GF-D8 (cell line): ENCODE measurements around the gene ORC4.

Source experiments
- DNase-seq: peaks from one replicate; lab custom pipeline; 2025; lab: John Stamatoyannopoulos, UW

The ORC4 gene

GRCh38 chr2:147927053-147927588 is 93.4 kb downstream of the ORC4 start:
- DNase-seq = no peak

- DNase-seq = no peak
Measured at GRCh38 chr2:147925886-147926285, 94.7 kb downstream of the ORC4 start.

DNA sequence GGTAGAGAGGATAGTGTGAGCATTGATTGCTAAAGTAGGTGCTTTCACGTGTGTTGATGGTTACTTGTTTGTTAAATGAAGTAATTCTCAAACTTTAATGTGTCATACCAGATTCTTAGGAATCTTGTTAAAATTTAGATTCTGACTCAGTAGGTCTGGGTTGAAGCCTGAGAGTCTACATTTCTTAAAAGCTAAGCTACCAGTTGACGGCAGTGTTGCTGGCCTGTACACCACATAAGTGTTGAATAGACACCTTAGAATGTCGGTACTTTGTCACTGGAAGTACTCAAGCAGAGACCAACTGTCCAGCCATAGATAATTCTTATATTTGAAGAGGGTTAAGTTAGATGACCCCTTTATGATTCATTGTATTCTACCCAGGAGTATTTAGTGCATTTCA is 95.9 kb downstream of the ORC4 start:
- no peak for DNase-seq

- DNase-seq = no peak
Measured at GRCh38 chr2:147923846-147924245, 96.7 kb downstream of the ORC4 start.

- DNase-seq = no peak
Measured at GRCh38 chr2:147917161-147917560, 103.4 kb downstream of the ORC4 start.

DNA sequence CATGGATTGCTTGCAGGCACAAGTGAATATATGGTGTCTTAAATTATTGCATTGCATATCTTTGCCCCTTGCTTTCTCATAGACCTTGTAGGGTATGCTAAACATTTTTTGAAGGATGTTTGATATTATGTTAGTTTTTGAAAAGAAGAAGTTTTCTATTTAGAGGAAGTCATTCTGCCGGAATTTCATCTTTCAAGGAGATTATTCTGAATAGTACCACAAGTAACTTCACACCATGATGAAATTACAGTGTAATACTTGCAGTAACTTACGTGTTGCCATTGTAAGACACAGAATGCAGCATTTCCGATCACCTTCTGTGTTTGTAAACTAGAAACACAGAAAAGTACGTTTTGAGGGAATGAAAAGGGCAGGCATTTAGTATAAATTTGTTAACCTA is 103.8 kb downstream of the ORC4 start:
- DNase-seq = no peak

- DNase-seq = no peak
Measured at GRCh38 chr2:147916067-147916466, 104.5 kb downstream of the ORC4 start.

DNA sequence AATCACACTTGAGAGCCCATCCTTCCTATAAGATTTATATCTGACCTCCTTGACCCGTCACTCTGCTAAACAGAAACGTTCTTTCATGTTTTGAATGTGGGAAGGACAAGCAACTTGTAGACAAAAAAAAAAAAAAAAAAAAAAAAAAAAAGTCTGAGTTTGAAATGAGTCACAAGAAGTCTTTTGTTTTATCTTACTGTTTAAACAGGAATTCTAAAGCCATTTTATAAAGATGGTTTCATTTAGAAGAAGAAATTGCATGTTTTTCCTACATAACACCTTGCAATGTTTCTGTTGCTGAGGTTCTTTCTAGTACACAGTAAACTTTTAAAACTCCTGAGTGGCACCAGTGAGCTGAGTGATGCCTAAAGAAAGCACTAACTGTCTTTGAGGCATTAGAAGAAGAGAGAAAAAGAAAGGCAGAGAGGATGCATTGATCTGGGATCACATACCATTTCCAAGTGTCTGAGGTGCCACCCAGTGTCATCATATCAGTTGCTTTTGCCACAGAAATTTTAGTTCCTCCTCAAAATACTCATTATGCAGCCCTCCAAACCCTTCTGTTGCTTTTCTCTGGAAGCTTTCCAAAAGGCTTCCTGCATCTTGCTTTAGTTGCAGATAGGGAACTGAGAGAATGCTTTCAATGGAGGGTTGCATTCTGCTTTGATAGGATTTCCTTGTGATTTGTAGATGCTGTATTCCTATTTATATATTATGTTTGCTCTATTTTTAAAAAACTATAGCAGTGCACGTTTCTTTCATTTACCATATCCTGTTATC is 106.6 kb downstream of the ORC4 start:
- DNase-seq = no peak

DNA sequence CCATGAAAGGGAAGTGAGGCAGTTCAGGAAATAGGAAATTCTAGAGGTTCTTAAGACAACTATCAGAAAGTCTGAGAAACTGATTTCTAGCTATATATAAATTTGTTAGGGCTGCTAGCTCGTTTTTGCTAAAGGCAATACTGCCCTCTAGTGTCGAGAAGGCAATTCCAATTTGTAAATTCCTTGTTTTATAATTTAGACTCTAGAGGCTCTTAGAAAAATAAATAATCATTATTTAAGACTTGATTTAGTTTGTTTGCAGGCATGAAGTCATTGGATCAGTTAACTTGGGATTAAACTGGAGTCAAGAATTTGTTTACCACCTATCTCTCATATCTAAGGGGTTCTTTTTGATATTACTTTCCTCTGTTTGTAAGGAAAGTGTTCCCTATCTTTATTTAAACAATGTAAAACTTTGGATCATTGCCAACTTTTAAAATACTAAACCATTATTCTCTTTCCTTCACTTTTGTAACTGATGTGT is 109.5 kb downstream of the ORC4 start:
- no peak for DNase-seq

DNA sequence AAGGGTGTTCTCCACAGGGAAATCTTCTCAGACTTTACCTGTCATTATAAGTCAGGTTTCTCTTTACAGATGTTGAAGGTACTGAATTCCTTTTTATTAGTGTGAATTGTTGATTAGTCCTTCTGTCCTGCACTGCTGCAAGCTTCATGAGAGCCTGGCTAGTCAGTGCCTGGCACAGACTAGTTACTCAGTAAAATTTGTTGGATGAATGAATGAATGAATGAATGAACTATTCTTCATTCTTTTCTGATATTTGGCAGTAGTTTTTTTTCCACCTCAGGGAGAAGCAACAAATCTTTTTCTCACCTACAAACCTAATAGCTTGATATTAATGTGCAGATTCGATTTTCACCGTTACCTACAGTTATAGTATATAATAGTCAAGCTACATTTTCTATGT is 111.4 kb downstream of the ORC4 start:
- no peak for DNase-seq

- DNase-seq = no peak
Measured at GRCh38 chr2:147904051-147904450, 116.5 kb downstream of the ORC4 start.

GRCh38 chr2:147888680-147889079 is 131.9 kb downstream of the ORC4 start:
- DNase-seq = no peak

DNA sequence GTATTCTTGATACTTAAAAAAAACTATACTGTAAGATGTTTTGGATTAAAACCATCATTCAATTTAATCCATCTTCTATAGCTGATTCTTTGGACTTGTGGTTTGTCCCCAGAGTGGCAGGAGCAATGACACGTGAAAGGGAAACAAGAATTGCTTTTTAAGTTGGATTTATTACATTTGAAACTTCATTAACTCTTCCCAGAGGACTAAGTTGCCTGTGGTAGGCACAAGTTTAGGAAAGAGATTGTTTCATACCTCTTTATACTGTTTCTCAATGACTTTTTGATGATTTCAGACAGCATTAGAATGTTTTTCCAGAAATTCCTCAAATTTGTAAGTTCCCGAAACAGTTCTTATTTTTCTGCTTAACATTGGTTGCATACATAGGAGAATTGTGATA is 134.4 kb downstream of the ORC4 start:
- DNase-seq = no peak

GRCh38 chr2:147884830-147885229 is 135.7 kb downstream of the ORC4 start:
- no peak for DNase-seq

GRCh38 chr2:147882631-147883030 is 137.9 kb downstream of the ORC4 start:
- no peak for DNase-seq
